GM13976 (cell line): ENCODE results near the gene TSPAN1.

Source experiments
- DNase-seq: peaks from one replicate; pipeline ENCODE4 v3.0.0; 2012; ENCODE audit warnings: low spot score
- in situ Hi-C: fragments of 300-500 bp; cut with MboI; formaldehyde crosslinking; loops from one replicate; pipeline ENCODE4 v1.12.0; 2022; ENCODE audit warnings: low sequenced_read_pairs, mixed read lengths, inconsistent platforms; ENCODE audit not compliant: unreplicated experiment
- TF ChIP-seq, protein P1 (sequence below): IDR thresholded peaks from 2 replicates; pipeline ENCODE4 v1.5.1; 2012; ENCODE audit warnings: borderline replicate concordance, mild to moderate bottlenecking; ENCODE audit not compliant: insufficient read depth; ENCODE audit errors: extremely low read depth, missing control alignments, control extremely low read depth

TSPAN1 gene, protein sequence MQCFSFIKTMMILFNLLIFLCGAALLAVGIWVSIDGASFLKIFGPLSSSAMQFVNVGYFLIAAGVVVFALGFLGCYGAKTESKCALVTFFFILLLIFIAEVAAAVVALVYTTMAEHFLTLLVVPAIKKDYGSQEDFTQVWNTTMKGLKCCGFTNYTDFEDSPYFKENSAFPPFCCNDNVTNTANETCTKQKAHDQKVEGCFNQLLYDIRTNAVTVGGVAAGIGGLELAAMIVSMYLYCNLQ

DNA sequence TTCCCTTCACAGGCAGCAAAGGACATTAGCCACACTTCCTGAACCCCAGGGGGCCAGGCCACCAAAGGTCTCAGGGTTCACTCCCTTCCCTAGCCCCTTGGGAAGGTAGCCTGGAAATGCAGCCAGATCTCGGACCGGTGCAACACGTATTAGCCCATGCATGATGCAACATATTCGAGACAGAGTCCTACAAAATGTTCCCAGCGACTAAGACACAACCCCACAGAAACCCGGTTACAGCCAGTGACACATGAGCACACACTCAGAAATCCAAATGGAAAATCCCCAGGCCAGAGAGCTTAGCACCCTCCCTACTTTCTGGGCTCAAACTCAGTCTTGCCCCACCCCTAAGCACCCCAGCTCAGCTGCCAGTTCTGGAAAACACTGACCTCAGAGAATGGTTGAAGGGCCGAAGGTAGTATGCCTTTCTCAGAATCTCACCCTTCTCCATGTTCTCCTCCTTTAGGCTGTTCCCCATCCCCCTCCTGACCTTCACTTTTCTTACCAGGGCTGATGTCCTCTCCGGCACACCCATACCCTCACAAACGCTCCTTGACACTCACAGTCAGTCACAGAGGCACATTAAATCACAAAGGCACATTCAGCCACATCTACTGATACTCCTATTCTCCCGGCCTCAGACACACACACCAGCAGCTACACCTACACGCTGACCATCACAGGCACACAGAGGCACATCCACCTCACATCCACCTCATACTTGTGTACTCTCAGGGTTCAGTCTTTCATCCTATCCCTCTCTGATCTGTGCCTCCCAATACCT, at the start of gene TSPAN1:
Gene TSPAN1 (plus strand): TSS at position 640 of the 784 bp plus-strand sequence. CDS start 6,021 bp downstream, outside the sequence.
- in situ Hi-C loops: loop anchor here (5.0 kb wide), 1 partner anchor 137 kb away; no protein-coding TSS in a partner anchor
- TF ChIP-seq, protein P1, sequence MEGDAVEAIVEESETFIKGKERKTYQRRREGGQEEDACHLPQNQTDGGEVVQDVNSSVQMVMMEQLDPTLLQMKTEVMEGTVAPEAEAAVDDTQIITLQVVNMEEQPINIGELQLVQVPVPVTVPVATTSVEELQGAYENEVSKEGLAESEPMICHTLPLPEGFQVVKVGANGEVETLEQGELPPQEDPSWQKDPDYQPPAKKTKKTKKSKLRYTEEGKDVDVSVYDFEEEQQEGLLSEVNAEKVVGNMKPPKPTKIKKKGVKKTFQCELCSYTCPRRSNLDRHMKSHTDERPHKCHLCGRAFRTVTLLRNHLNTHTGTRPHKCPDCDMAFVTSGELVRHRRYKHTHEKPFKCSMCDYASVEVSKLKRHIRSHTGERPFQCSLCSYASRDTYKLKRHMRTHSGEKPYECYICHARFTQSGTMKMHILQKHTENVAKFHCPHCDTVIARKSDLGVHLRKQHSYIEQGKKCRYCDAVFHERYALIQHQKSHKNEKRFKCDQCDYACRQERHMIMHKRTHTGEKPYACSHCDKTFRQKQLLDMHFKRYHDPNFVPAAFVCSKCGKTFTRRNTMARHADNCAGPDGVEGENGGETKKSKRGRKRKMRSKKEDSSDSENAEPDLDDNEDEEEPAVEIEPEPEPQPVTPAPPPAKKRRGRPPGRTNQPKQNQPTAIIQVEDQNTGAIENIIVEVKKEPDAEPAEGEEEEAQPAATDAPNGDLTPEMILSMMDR: no peak
- no peak for DNase-seq

DNA sequence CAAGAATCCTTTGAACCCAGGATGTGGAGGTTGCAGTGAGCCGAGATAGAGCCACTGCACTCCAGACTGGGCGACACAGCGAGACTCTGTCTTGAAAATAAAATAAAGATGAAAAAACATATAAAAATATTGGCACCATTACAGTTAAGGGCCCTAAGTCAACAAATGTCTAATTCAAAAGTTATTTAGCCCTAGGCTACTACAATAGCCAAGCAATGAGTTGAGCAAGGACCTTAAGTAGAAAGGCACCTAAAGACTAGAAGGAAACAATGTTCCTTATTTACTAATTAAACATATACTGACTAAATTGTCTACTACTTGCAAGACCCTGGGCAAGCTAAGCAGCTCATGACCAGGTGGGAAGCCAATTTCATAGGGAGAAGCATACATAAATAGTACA, 46.5 kb upstream of the TSPAN1 start:
- DNase-seq: no peak
- in situ Hi-C loops: no loop called here
- TF ChIP-seq, protein P1: no peak

DNA sequence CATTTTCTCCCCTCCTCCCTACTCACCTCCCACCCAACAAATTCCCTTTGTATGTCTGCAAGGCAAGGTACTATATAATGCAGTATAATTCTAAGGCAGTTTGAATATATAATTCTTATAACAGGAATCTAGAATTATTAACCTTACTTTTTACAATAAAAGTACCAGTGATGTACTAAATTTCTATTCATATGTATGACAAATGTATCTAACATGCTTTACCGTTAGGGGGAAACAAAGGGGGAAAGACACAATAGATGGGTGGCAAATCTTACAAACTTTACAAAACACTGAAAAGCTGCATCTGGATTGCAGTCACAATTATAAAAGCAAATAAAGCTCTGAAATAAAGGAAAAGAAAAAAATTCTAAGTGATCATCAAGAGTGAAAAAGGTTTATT, 44.8 kb upstream of the TSPAN1 start:
- TF ChIP-seq, protein P1: no peak
- no peak for DNase-seq
- in situ Hi-C loops: loop anchor here (10.0 kb wide), 1 partner anchor 55 kb away; no protein-coding TSS in a partner anchor

DNA sequence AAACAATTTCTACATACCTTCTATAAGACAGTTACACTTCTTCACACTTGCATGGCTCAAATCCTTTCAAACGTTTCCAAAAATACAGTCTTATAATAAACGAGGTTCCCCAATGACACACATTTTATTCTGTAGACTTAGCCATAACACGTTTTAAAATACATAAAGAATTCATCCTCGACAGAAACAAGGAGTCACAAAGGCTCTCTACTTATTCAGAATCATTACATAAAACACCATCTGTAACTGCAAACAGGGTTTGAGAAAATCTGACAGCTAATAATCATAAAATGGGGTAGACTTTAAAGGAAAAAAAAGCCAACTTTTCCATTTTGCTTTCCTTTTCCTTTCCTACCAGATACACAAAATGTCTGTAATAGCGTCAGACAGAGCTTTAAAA, 44.3 kb upstream of the TSPAN1 start:
- in situ Hi-C loops: loop anchor here (10.0 kb wide), 1 partner anchor 56 kb away; no protein-coding TSS in a partner anchor
- no peak for DNase-seq
- TF ChIP-seq, protein P1: no peak

DNA sequence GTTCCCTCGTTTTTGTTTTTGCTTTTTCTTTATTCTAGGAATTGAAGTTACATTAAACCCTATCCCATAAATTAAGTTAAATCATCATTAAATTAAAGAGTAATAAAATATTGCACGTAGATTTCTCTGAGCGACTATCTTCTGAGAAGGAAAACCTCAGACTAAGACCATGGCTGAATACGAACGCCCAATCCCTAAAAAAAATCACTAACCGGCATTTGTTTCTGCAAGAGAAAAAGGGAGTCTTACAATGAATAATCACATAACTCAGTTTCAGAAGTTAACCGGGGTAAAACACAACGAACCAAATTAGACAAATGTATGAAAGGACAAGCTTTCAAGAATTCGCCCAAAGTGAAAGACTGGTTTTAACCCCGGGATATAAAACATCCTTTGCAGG, 43.8 kb upstream of the TSPAN1 start:
- TF ChIP-seq, protein P1: no peak
- DNase-seq: no peak
- in situ Hi-C loops: loop anchor here (10.0 kb wide), 1 partner anchor 56 kb away; no protein-coding TSS in a partner anchor

DNA sequence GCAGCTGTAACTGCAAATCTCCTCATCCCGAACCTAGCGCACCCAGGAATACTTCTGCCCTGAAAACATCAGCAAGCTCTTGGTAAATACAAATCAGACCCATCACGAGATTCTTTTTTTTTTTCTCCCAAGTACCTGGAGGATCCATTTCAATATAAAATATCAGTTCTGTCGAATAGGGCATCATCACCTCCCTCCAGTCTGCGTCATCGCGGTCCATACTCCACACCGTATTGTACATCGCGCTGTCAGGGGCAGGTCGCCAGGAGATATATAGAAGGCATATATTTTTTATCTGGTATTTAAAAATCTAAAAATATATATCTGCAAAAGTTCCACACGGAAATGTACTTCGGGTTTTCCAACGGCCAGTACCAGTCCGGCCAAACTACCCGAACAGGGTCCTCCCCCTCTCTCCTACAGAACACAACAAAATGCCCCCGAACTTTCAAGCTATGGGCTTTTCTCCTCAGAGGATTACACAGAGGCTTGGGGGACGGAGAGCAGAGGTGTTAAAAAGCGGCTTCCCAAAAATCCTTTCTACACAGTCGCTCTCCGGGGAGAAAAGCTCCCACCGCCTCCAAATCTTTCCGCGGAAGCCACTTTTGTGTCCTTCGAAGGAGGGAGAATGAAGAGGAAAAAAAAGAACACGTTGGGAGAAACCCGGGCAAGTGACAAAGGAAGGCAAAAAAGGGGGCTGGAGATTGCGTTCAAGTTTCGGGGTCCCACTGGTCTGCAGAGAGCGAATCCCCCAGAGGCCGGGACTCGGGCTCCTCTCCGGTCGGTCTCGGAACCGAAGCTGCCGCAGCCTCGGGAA, 43.0 kb upstream of the TSPAN1 start:
- in situ Hi-C loops: loop anchor here (10.0 kb wide), 1 partner anchor 57 kb away; no protein-coding TSS in a partner anchor
- TF ChIP-seq, protein P1: no peak
- DNase-seq: no peak
